WTC11 (cell line): ENCODE results near the gene PAX4.

Experiments
- ATF1 ChIP-seq: sonication (generic); formaldehyde crosslinking; IDR thresholded peaks from 2 replicates; pipeline ENCODE4 v1.8.1; 2023; ENCODE audit warnings: mild to moderate bottlenecking, moderate library complexity, missing genetic modification reagents
- ATF3 ChIP-seq: sonication (generic); formaldehyde crosslinking; conservative IDR thresholded peaks from 2 replicates; pipeline ENCODE4 v1.8.1; 2022; ENCODE audit warnings: mild to moderate bottlenecking, missing genetic modification reagents
- CTCF ChIP-seq: fragments of 200-600 bp; IDR thresholded peaks from 2 replicates; pipeline ENCODE4 v1.8.0; 2022; ENCODE audit warnings: antibody characterized with exemption
- GABPB1 ChIP-seq: sonication (generic); formaldehyde crosslinking; IDR thresholded peaks from 2 replicates; pipeline ENCODE4 v1.8.1; 2023; ENCODE audit warnings: mild to moderate bottlenecking, missing genetic modification reagents
- JUN ChIP-seq: sonication (generic); formaldehyde crosslinking; IDR thresholded peaks from 2 replicates; pipeline ENCODE4 v1.8.0; 2023; ENCODE audit warnings: mild to moderate bottlenecking, missing genetic modification reagents
- NR2C2 ChIP-seq: sonication (generic); formaldehyde crosslinking; IDR thresholded peaks from 2 replicates; pipeline ENCODE4 v1.8.0; 2022; ENCODE audit warnings: mild to moderate bottlenecking, missing genetic modification reagents
- SMAD4 ChIP-seq: sonication (generic); formaldehyde crosslinking; IDR thresholded peaks from 2 replicates; pipeline ENCODE4 v1.8.0; 2022; ENCODE audit warnings: mild to moderate bottlenecking, missing genetic modification reagents
- STAT6 ChIP-seq: sonication (generic); formaldehyde crosslinking; conservative IDR thresholded peaks from 2 replicates; pipeline ENCODE4 v1.8.1; 2023; ENCODE audit warnings: mild to moderate bottlenecking, low read depth, missing genetic modification reagents, moderate library complexity
- ZNF138 ChIP-seq: sonication (generic); formaldehyde crosslinking; conservative IDR thresholded peaks from 2 replicates; pipeline ENCODE4 v1.8.1; 2022; ENCODE audit warnings: mild to moderate bottlenecking, moderate library complexity, missing genetic modification reagents
- ZNF232 ChIP-seq: sonication (generic); formaldehyde crosslinking; IDR thresholded peaks from 2 replicates; pipeline ENCODE4 v1.8.0; 2022; ENCODE audit warnings: mild to moderate bottlenecking, missing genetic modification reagents
- ZNF317 ChIP-seq: sonication (generic); formaldehyde crosslinking; IDR thresholded peaks from 2 replicates; pipeline ENCODE4 v1.8.1; 2023; ENCODE audit warnings: low read depth, mild to moderate bottlenecking, moderate library complexity, missing genetic modification reagents, borderline replicate concordance
- ZNF416 ChIP-seq: fragments of 250-450 bp; sonication (Bioruptor Pico); IDR thresholded peaks from 2 replicates; pipeline ENCODE4 v1.9.0; 2021; ENCODE audit warnings: mild to moderate bottlenecking, inconsistent platforms

GRCh38 chr7:127591591-127591990 is 26.4 kb downstream of the PAX4 start:
- TF ChIP-seq CTCF, result no peak
- no peak for TF ChIP-seq ATF3
- TF ChIP-seq SMAD4 (CRISPR knock-in tag), result no peak
- no peak for TF ChIP-seq NR2C2
- no peak for TF ChIP-seq ATF1 (CRISPR knock-in tag)
- TF ChIP-seq ZNF317 (CRISPR knock-in tag), result no peak
- no peak for TF ChIP-seq JUN (CRISPR knock-in tag)
- TF ChIP-seq GABPB1 (CRISPR knock-in tag), result no peak
- no peak for TF ChIP-seq ZNF416 (CRISPR knock-in tag)
- no peak for TF ChIP-seq STAT6 (CRISPR knock-in tag)
- no peak for TF ChIP-seq ZNF138 (CRISPR knock-in tag)
- no peak for TF ChIP-seq ZNF232 (CRISPR knock-in tag)
